Measurements from ENCODE around the gene EFCAB3. TPM values are rescaled to one million over a fixed set of nuclear protein-coding genes. Genes with fewer than 3 reads are reported as not detected.
"Not testable (repeated sequence)": the region's sequence is repeated elsewhere in the genome, so short reads cannot be mapped to it uniquely, and the experiment has no call there.

Gene EFCAB3
- total RNA-seq, 1 donor from 2014 or later, result not detected

GRCh38 chr17:62458483-62458882 is 78.1 kb downstream of the EFCAB3 start:
- not testable (repeated sequence) for DNase-seq (ENCODE audit: low spot score); ATAC-seq

- not testable (repeated sequence) for ATAC-seq
Measured at GRCh38 chr17:62464422-62464821, 84.1 kb downstream of the EFCAB3 start.

GRCh38 chr17:62465271-62465670 is 84.9 kb downstream of the EFCAB3 start:
- ATAC-seq, result not testable (repeated sequence)

More at GRCh38 chr17:62464422-62464821, 84.1 kb downstream of the EFCAB3 start:
- DNase-seq (ENCODE audit: low spot score), result not testable (repeated sequence)

More at GRCh38 chr17:62465271-62465670, 84.9 kb downstream of the EFCAB3 start:
- not testable (repeated sequence) for DNase-seq (ENCODE audit: low spot score)

Other genes with a start within 250 kb of the EFCAB3 start
- 7.8 TPM for gene METTL2A, start 43.3 kb downstream of the EFCAB3 start, total RNA-seq
- 11.4 TPM for gene TLK2, start 98.3 kb downstream of the EFCAB3 start, total RNA-seq
- gene MRC2, start 247.1 kb downstream of the EFCAB3 start, total RNA-seq, result 2.3 TPM

Data from left lobe of liver (tissue), 2 donors.